ENCODE measurements around the gene URB1.

Gene URB1

GRCh38 chr21:32304998-32305397 lies 87.8 kb downstream of the URB1 start:
- no peaks in the 10 kb centered on the region for H3K79me2 ChIP-seq (ENCODE audit: insufficient read depth, low read length)
- TF ChIP-seq CTCF (IDR thresholded peaks at IDR 0.05; ENCODE audit: insufficient read depth, low read length, poor library complexity, severe bottlenecking) (no peak), EZH2phosphoT487 (conservative IDR thresholded peaks at IDR 0.05; ENCODE audit: low read length) (no peak)
- no peaks in the 10 kb centered on the region for H3F3A ChIP-seq (ENCODE audit: insufficient read depth)
- no peak overlapping the region for H3K9ac ChIP-seq (ENCODE audit: low read length)
- no peaks in the 10 kb centered on the region for H3K27me3 ChIP-seq (ENCODE audit: low read length)
- no peaks in the 10 kb centered on the region for H3K36me3 ChIP-seq (ENCODE audit: low read length)
- no peak overlapping the region for H3K27ac ChIP-seq (ENCODE audit: low read depth, low read length)
- no peak overlapping the region for H2AFZ ChIP-seq (ENCODE audit: low read depth, low read length, severe bottlenecking)
- H3K4me2 ChIP-seq (ENCODE audit: low read depth, low read length, poor library complexity, severe bottlenecking) = no peak overlapping the region
- H3K4me3 ChIP-seq (ENCODE audit: insufficient read depth, low read length, poor library complexity, severe bottlenecking) = no peak overlapping the region
- no peaks in the 10 kb centered on the region for H3K9me2 ChIP-seq (replicated peaks; ENCODE audit: insufficient read depth, low read length)
- no peaks in the 10 kb centered on the region for H3K9me3 ChIP-seq (ENCODE audit: insufficient read depth, low read length)
- H4K20me1 ChIP-seq (ENCODE audit: low read depth, low read length) = no peaks in the 10 kb centered on the region

GRCh38 chr21:32303385-32303784 lies 89.4 kb downstream of the URB1 start:
- H4K20me1 ChIP-seq (ENCODE audit: low read depth, low read length) = no peaks in the 10 kb centered on the region
- no peaks in the 10 kb centered on the region for H3K9me3 ChIP-seq (ENCODE audit: insufficient read depth, low read length)
- H3K9ac ChIP-seq (ENCODE audit: low read length) = no peak overlapping the region
- TF ChIP-seq CTCF (IDR thresholded peaks at IDR 0.05; ENCODE audit: insufficient read depth, low read length, poor library complexity, severe bottlenecking) (no peak), EZH2phosphoT487 (conservative IDR thresholded peaks at IDR 0.05; ENCODE audit: low read length) (no peak)
- no peak overlapping the region for H3K27ac ChIP-seq (ENCODE audit: low read depth, low read length)
- H3K4me2 ChIP-seq (ENCODE audit: low read depth, low read length, poor library complexity, severe bottlenecking) = no peak overlapping the region
- H3K36me3 ChIP-seq (ENCODE audit: low read length) = no peaks in the 10 kb centered on the region
- no peak overlapping the region for H2AFZ ChIP-seq (ENCODE audit: low read depth, low read length, severe bottlenecking)
- no peaks in the 10 kb centered on the region for H3K79me2 ChIP-seq (ENCODE audit: insufficient read depth, low read length)
- H3K9me2 ChIP-seq (replicated peaks; ENCODE audit: insufficient read depth, low read length) = no peaks in the 10 kb centered on the region
- no peak overlapping the region for H3K4me3 ChIP-seq (ENCODE audit: insufficient read depth, low read length, poor library complexity, severe bottlenecking)
- H3K27me3 ChIP-seq (ENCODE audit: low read length) = no peaks in the 10 kb centered on the region
- H3F3A ChIP-seq (ENCODE audit: insufficient read depth) = no peaks in the 10 kb centered on the region

- TF ChIP-seq CTCF (IDR thresholded peaks at IDR 0.05; ENCODE audit: insufficient read depth, low read length, poor library complexity, severe bottlenecking) = no peak
- no peak for TF ChIP-seq EZH2phosphoT487 (conservative IDR thresholded peaks at IDR 0.05; ENCODE audit: low read length)
- Histone ChIP-seq H3K9me2 (replicated peaks; ENCODE audit: insufficient read depth, low read length) (no peaks in the 10 kb centered on the region), H3K27ac (ENCODE audit: low read depth, low read length) (no peak overlapping the region), H3K27me3 (ENCODE audit: low read length) (no peaks in the 10 kb centered on the region), H2AFZ (ENCODE audit: low read depth, low read length, severe bottlenecking) (no peak overlapping the region), H4K20me1 (ENCODE audit: low read depth, low read length) (no peaks in the 10 kb centered on the region), H3K79me2 (ENCODE audit: insufficient read depth, low read length) (no peaks in the 10 kb centered on the region), H3K4me3 (ENCODE audit: insufficient read depth, low read length, poor library complexity, severe bottlenecking) (no peak overlapping the region), H3K36me3 (ENCODE audit: low read length) (no peaks in the 10 kb centered on the region), H3K4me2 (ENCODE audit: low read depth, low read length, poor library complexity, severe bottlenecking) (no peak overlapping the region), H3K9ac (ENCODE audit: low read length) (no peak overlapping the region), H3K9me3 (ENCODE audit: insufficient read depth, low read length) (no peaks in the 10 kb centered on the region), H3F3A (ENCODE audit: insufficient read depth) (no peaks in the 10 kb centered on the region)
Measured at GRCh38 chr21:32302560-32302959, 90.3 kb downstream of the URB1 start.
